ENCODE data around the gene CREG1.
"Not testable (repeated sequence)": the region's sequence is repeated elsewhere in the genome, so short reads cannot be mapped to it uniquely, and the experiment has no call there.

The CREG1 gene

GRCh38 chr1:167561753-167562152 is 8.2 kb upstream of the CREG1 start:
- POLR2A ChIA-PET: no interaction called here
- no peak for DNase-seq (ENCODE audit: extremely low spot score)
- CTCF ChIA-PET: interaction anchor here (1.4 to 7.3 kb wide), 4 partner anchors 6 to 503 kb away, joined by 3 to 80 read pairs (median 3); partner anchors contain the start of gene CREG1
- no peak for TF ChIP-seq CTCF (IDR thresholded peaks at IDR 0.05; ENCODE audit: control extremely low read depth, extremely low read depth, low read depth, missing control alignments)

DNA sequence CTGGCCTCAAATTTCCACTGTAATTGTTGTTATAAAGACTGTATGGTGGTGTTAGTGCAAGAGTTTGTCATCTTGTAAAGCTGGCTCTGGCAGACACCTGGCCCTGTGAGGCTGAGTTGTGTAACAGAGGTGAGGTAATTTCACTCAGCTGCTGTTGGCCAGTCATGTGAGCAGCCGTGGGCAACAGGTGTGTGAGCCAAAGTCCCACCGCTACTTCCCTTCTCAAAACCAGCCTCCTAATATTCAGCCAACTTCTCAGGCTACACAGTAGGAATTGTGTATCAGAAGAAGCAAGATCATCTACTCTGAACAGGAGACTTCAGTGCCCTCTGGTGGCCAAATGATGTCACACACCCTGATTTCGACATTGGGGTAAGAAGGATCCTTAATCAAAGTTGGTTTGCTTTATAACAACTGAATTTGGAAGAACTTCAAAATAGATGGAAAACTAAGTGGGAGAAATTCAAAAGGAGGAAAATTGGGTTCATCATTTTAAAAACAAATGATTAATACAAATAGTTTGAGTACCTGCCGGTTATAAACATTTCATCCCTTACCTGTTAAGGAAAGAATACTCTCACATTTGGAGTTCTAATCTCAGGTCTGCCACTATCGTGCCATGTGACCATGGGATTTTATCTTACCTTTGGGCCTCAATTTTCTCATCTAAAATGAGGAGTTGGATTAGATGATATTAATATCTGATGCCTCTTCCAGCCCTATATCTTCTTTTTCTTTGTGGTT is 2.6 kb upstream of the CREG1 start:
- TF ChIP-seq CTCF (IDR thresholded peaks at IDR 0.05; ENCODE audit: control extremely low read depth, extremely low read depth, low read depth, missing control alignments): peak; percentile 79
- peak; percentile 66 for DNase-seq (ENCODE audit: extremely low spot score)
- CTCF ChIA-PET: interaction anchor here (0.7 to 6.0 kb wide), 42 partner anchors 9 to 600 kb away, joined by 3 to 80 read pairs (median 4); no protein-coding TSS in a partner anchor
- POLR2A ChIA-PET: no interaction called here

GRCh38 chr1:167555072-167555471 is 1.5 kb upstream of the CREG1 start:
- DNase-seq (ENCODE audit: extremely low spot score); POLR2A ChIA-PET: not testable (repeated sequence)
- CTCF ChIA-PET: interaction anchor here (0.7 to 6.0 kb wide), 28 partner anchors 8 to 599 kb away, joined by 3 to 80 read pairs (median 5); no protein-coding TSS in a partner anchor

- CTCF ChIA-PET: interaction anchor here (0.7 to 6.9 kb wide), 20 partner anchors 11 to 495 kb away, joined by 3 to 87 read pairs (median 5); partner anchors contain the start of gene POU2F1
- no peak for TF ChIP-seq CTCF (IDR thresholded peaks at IDR 0.05; ENCODE audit: control extremely low read depth, extremely low read depth, low read depth, missing control alignments)
- DNase-seq (ENCODE audit: extremely low spot score): no peak
- POLR2A ChIA-PET: interaction anchor here (0.6 to 1.4 kb wide), 5 partner anchors 62 to 334 kb away, joined by 3 to 5 read pairs (median 3); partner anchors contain the start of gene POU2F1
These were observed 642 bp upstream of the CREG1 start for GRCh38 chr1:167554028-167554779.

GRCh38 chr1:167551362-167551761 is 2.2 kb downstream of the CREG1 start:
- ChIA-PET POLR2A (no interaction called here), CTCF (interaction anchor here (3.1 to 6.9 kb wide), 2 partner anchors 10 to 17 kb away, joined by 19 to 87 read pairs; no protein-coding TSS in a partner anchor)
- no peak for TF ChIP-seq CTCF (IDR thresholded peaks at IDR 0.05; ENCODE audit: control extremely low read depth, extremely low read depth, low read depth, missing control alignments)
- DNase-seq (ENCODE audit: extremely low spot score): no peak

- DNase-seq (ENCODE audit: extremely low spot score): no peak
- ChIA-PET CTCF (interaction anchor here (1.2 to 6.9 kb wide), 5 partner anchors 7 to 280 kb away, joined by 3 to 87 read pairs (median 8); no protein-coding TSS in a partner anchor), POLR2A (interaction anchor here (0.7 kb wide), 1 partner anchor 9 kb away, joined by 6 read pairs; no protein-coding TSS in a partner anchor)
- no peak for TF ChIP-seq CTCF (IDR thresholded peaks at IDR 0.05; ENCODE audit: control extremely low read depth, extremely low read depth, low read depth, missing control alignments)
These were observed 5.3 kb downstream of the CREG1 start for GRCh38 chr1:167548059-167548932.

Data from GM10248 (cell line).